H9 (cell line): Measurements from ENCODE around the gene PLEKHD1. TPM values are rescaled to one million over a fixed set of nuclear protein-coding genes. Genes with fewer than 3 reads are reported as not detected.
A peak's percentile ranks its signal among the peaks of the same experiment; 100 is the strongest.

ENCODE experiments used
- DNase-seq: peaks from one replicate; pipeline ENCODE4 v3.0.0-alpha.2; 2017
- H2AFZ ChIP-seq: one replicate; pipeline ENCODE4 v1.6.1; 2013; ENCODE audit warnings: mild to moderate bottlenecking, low read length, control low read depth, moderate library complexity
- H2AK5ac ChIP-seq: 2 replicates; pipeline ENCODE4 v1.6.1; 2013; ENCODE audit warnings: low read length, control low read depth, mixed read lengths; ENCODE audit not compliant: insufficient read length
- H2BK120ac ChIP-seq: one replicate; pipeline ENCODE4 v1.6.1; 2013; ENCODE audit warnings: low read depth, mild to moderate bottlenecking, low read length, control low read depth, inconsistent platforms; ENCODE audit not compliant: poor library complexity, severe bottlenecking
- H2BK12ac ChIP-seq: 2 replicates; pipeline ENCODE4 v1.6.1; 2013; ENCODE audit warnings: low read length, control low read depth, mixed read lengths, low read depth; ENCODE audit not compliant: insufficient read length
- H2BK15ac ChIP-seq: 2 replicates; pipeline ENCODE4 v1.6.1; 2013; ENCODE audit warnings: low read depth, low read length, control low read depth
- H2BK20ac ChIP-seq: one replicate; pipeline ENCODE4 v1.6.1; 2013; ENCODE audit warnings: low read depth, mild to moderate bottlenecking, low read length, control low read depth, inconsistent platforms; ENCODE audit not compliant: poor library complexity, severe bottlenecking
- H2BK5ac ChIP-seq: 2 replicates; pipeline ENCODE4 v1.6.1; 2013; ENCODE audit warnings: low read length, control low read depth, mixed read lengths; ENCODE audit not compliant: insufficient read length
- H3K14ac ChIP-seq: 2 replicates; pipeline ENCODE4 v1.6.1; 2013; ENCODE audit warnings: low read length, control low read depth; ENCODE audit not compliant: insufficient read depth
- H3K18ac ChIP-seq: 2 replicates; pipeline ENCODE4 v1.6.1; 2013; ENCODE audit warnings: low read depth, mild to moderate bottlenecking, mixed read lengths, low read length, control low read depth; ENCODE audit not compliant: insufficient read length
- H3K23ac ChIP-seq: 2 replicates; pipeline ENCODE4 v1.6.1; 2013; ENCODE audit warnings: low read length, control low read depth, mixed read lengths, low read depth; ENCODE audit not compliant: insufficient read length
- H3K23me2 ChIP-seq: 2 replicates; pipeline ENCODE4 v1.6.1; 2013; ENCODE audit warnings: low read depth, mild to moderate bottlenecking, mixed read lengths, low read length, control low read depth; ENCODE audit not compliant: insufficient read length, poor library complexity, severe bottlenecking
- H3K27ac ChIP-seq: 2 replicates; pipeline ENCODE4 v1.5.1; 2013; ENCODE audit warnings: low read length, control low read depth, mixed read lengths, low read depth; ENCODE audit not compliant: insufficient read length
- H3K27me3 ChIP-seq: 2 replicates; pipeline ENCODE4 v1.6.1; 2013; ENCODE audit warnings: low read length, control low read depth, inconsistent platforms; ENCODE audit not compliant: insufficient read depth
- H3K4ac ChIP-seq: 2 replicates; pipeline ENCODE4 v1.6.1; 2013; ENCODE audit warnings: low read depth, mild to moderate bottlenecking, control low read depth, inconsistent platforms, low read length, moderate library complexity
- H3K4me1 ChIP-seq: 2 replicates; pipeline ENCODE4 v1.6.1; 2013; ENCODE audit warnings: low read length, control low read depth, inconsistent platforms; ENCODE audit not compliant: insufficient read depth
- H3K4me2 ChIP-seq: 2 replicates; pipeline ENCODE4 v1.6.1; 2013; ENCODE audit warnings: low read length, control low read depth, mixed read lengths; ENCODE audit not compliant: insufficient read length, insufficient read depth
- H3K56ac ChIP-seq: 2 replicates; pipeline ENCODE4 v1.6.1; 2013; ENCODE audit warnings: low read depth, mild to moderate bottlenecking, mixed read lengths, low read length, control low read depth; ENCODE audit not compliant: insufficient read length
- H3K79me1 ChIP-seq: 2 replicates; pipeline ENCODE4 v1.6.1; 2013; ENCODE audit warnings: low read depth, mild to moderate bottlenecking, moderate library complexity, low read length, control low read depth, inconsistent platforms; ENCODE audit not compliant: insufficient read depth, poor library complexity, severe bottlenecking
- H3K79me2 ChIP-seq: 2 replicates; pipeline ENCODE4 v1.6.1; 2013; ENCODE audit warnings: low read length, control low read depth, inconsistent platforms; ENCODE audit not compliant: insufficient read depth
- H3K9ac ChIP-seq: 2 replicates; pipeline ENCODE4 v1.6.1; 2013; ENCODE audit warnings: low read length, control low read depth, mixed read lengths; ENCODE audit not compliant: insufficient read length; ENCODE audit errors: extremely low read depth
- H3K9me3 ChIP-seq: one replicate; pipeline ENCODE4 v1.6.1; 2013; ENCODE audit warnings: low read depth, low read length, inconsistent platforms; ENCODE audit not compliant: control insufficient read depth
- H3T11ph ChIP-seq: one replicate; pipeline ENCODE4 v1.6.1; 2013; ENCODE audit warnings: mild to moderate bottlenecking, low read length, control low read depth, inconsistent platforms
- H4K20me1 ChIP-seq: one replicate; pipeline ENCODE4 v1.6.1; 2013; ENCODE audit not compliant: control insufficient read depth, insufficient read length, insufficient read depth
- H4K5ac ChIP-seq: 2 replicates; pipeline ENCODE4 v1.6.1; 2013; ENCODE audit warnings: low read depth, mild to moderate bottlenecking, mixed read lengths, low read length, control low read depth; ENCODE audit not compliant: insufficient read length
- H4K8ac ChIP-seq: replicated peaks from 2 replicates; pipeline ENCODE4 v1.6.1; 2013; ENCODE audit warnings: low read length, control low read depth, mixed read lengths, low read depth; ENCODE audit not compliant: insufficient read length
- H4K91ac ChIP-seq: 2 replicates; pipeline ENCODE4 v1.6.1; 2013; ENCODE audit warnings: low read depth, mild to moderate bottlenecking, moderate library complexity, mixed read lengths, low read length, control low read depth; ENCODE audit not compliant: insufficient read length
- H3K27ac Mint-ChIP-seq, 3 experiments: 2 replicates in 2 of 3; 3 replicates in 1 of 3; pipeline ENCODE4 v1.8.0; 2020 to 2021; ENCODE audit warnings: mixed read lengths in 3 of 3, mild to moderate bottlenecking in 1 of 3, moderate library complexity in 1 of 3
- H3K27me3 Mint-ChIP-seq: 2 replicates; pipeline ENCODE4 v1.8.0; 2021; ENCODE audit warnings: low read depth, mild to moderate bottlenecking, moderate library complexity, mixed read lengths
- H3K36me3 Mint-ChIP-seq, 3 experiments: 2 replicates in 2 of 3; 3 replicates in 1 of 3; pipeline ENCODE4 v1.8.0; 2020 to 2021; ENCODE audit warnings: low read depth in 3 of 3, mixed read lengths in 3 of 3; ENCODE audit not compliant: insufficient read depth in 1 of 3
- H3K4me1 Mint-ChIP-seq, 2 experiments: 2 replicates each; pipeline ENCODE4 v1.8.0; 2020; ENCODE audit warnings: mixed read lengths in 2 of 2
- H3K4me3 Mint-ChIP-seq, 2 experiments: 2 replicates in 1 of 2; 3 replicates in 1 of 2; pipeline ENCODE4 v1.8.0; 2020 to 2021; ENCODE audit warnings: mild to moderate bottlenecking in 2 of 2, mixed read lengths in 2 of 2, moderate library complexity in 1 of 2
- H3K9me3 Mint-ChIP-seq, 2 experiments: 2 replicates in 1 of 2; 3 replicates in 1 of 2; pipeline ENCODE4 v1.8.0; 2020; ENCODE audit warnings: mild to moderate bottlenecking in 2 of 2, mixed read lengths in 2 of 2, moderate library complexity in 1 of 2
- WGBS: extraction: QIAGEN DNeasy Blood & Tissue Kit; methylation state at CpG from one replicate; pipeline ENCODE4 v1.1.7; 2013; ENCODE audit warnings: missing lambda C conversion rate, low lambda C conversion rate, mixed read lengths; ENCODE audit not compliant: insufficient read length; ENCODE audit errors: extremely low coverage; 5-methylcytosine and 5-hydroxymethylcytosine counted together
- total RNA-seq: library from RNA; stranded (reverse); gene quantifications from 2 replicates; pipeline ENCODE4 v1.2.1, GENCODE V29; 2021
- TF ChIP-seq, protein P1 (sequence below): fragments of 200-600 bp; sonication (generic); conservative IDR thresholded peaks from 3 replicates; pipeline ENCODE4 v1.8.0; 2021; ENCODE audit warnings: antibody characterized with exemption, mild to moderate bottlenecking

PLEKHD1 gene
- total RNA-seq, 1 experiment from 2014 or later = 0.37 TPM

GRCh38 chr14:69458350-69458749, 26.2 kb upstream of the PLEKHD1 start:
- no peak overlapping the region for H2BK5ac ChIP-seq
- Mint-ChIP-seq H3K4me3 (no peak overlapping the region), H3K9me3 (no peaks in the 10 kb centered on the region), H3K36me3 (peaks cover 6 to 20% (median 13%) of the 10 kb centered on the region in 3 experiments; a peak in 6 of 7 replicates), H3K27me3 (no peaks in the 10 kb centered on the region), H3K27ac (peak overlapping the region in 1 of 3 experiments; percentile 76; a peak in 1 of 7 replicates), H3K4me1 (no peaks in the 10 kb centered on the region)
- no peak overlapping the region for H3K4ac ChIP-seq
- H3K14ac ChIP-seq = no peak overlapping the region
- no peak overlapping the region for H3T11ph ChIP-seq
- H4K91ac ChIP-seq = no peak overlapping the region
- TF ChIP-seq, protein P1, sequence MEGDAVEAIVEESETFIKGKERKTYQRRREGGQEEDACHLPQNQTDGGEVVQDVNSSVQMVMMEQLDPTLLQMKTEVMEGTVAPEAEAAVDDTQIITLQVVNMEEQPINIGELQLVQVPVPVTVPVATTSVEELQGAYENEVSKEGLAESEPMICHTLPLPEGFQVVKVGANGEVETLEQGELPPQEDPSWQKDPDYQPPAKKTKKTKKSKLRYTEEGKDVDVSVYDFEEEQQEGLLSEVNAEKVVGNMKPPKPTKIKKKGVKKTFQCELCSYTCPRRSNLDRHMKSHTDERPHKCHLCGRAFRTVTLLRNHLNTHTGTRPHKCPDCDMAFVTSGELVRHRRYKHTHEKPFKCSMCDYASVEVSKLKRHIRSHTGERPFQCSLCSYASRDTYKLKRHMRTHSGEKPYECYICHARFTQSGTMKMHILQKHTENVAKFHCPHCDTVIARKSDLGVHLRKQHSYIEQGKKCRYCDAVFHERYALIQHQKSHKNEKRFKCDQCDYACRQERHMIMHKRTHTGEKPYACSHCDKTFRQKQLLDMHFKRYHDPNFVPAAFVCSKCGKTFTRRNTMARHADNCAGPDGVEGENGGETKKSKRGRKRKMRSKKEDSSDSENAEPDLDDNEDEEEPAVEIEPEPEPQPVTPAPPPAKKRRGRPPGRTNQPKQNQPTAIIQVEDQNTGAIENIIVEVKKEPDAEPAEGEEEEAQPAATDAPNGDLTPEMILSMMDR = no peak
- H3K79me1 ChIP-seq = no peaks in the 10 kb centered on the region
- no peaks in the 10 kb centered on the region for H3K27me3 ChIP-seq
- no peak overlapping the region for H3K9ac ChIP-seq
- no peaks in the 10 kb centered on the region for H3K4me1 ChIP-seq
- H4K20me1 ChIP-seq = no peaks in the 10 kb centered on the region
- no peak overlapping the region for H2AK5ac ChIP-seq
- H3K18ac ChIP-seq = no peak overlapping the region
- DNase-seq = no peak
- H3K4me2 ChIP-seq = no peak overlapping the region
- no peak overlapping the region for H2BK15ac ChIP-seq
- no peak overlapping the region for H2BK120ac ChIP-seq
- H3K27ac ChIP-seq = no peak overlapping the region
- H4K5ac ChIP-seq = no peak overlapping the region
- no peak overlapping the region for H3K23ac ChIP-seq
- H3K79me2 ChIP-seq = no peaks in the 10 kb centered on the region
- H2BK20ac ChIP-seq = no peak overlapping the region
- no peak overlapping the region for H2AFZ ChIP-seq
- no peak overlapping the region for H2BK12ac ChIP-seq
- no peaks in the 10 kb centered on the region for H3K9me3 ChIP-seq
- H4K8ac ChIP-seq = no peak overlapping the region
- H3K56ac ChIP-seq = no peak overlapping the region
- H3K23me2 ChIP-seq = no peaks in the 10 kb centered on the region
- WGBS = no CpG with 5 or more reads among the region's 11 CpGs
